NCI-H128 (cell line): ENCODE results near the gene GSTK1.

Experiments used
- DNase-seq: peaks from one replicate; lab custom pipeline; 2025; ENCODE audit not compliant: unreplicated experiment; lab: John Stamatoyannopoulos, UW

GSTK1 gene

GRCh38 chr7:143295870-143296269, 32.6 kb downstream of the GSTK1 start:
- DNase-seq, result no peak

GRCh38 chr7:143296686-143297085, 33.4 kb downstream of the GSTK1 start:
- no peak for DNase-seq

- no peak for DNase-seq
Observed at GRCh38 chr7:143299346-143299745, 36.1 kb downstream of the GSTK1 start.

- no peak for DNase-seq
Observed at GRCh38 chr7:143299840-143300239, 36.6 kb downstream of the GSTK1 start.

- DNase-seq, result no peak
Observed at GRCh38 chr7:143300959-143301935, 38.0 kb downstream of the GSTK1 start.

GRCh38 chr7:143303733-143304132, 40.5 kb downstream of the GSTK1 start:
- no peak for DNase-seq

- no peak for DNase-seq
Observed at GRCh38 chr7:143304938-143305337, 41.7 kb downstream of the GSTK1 start.

GRCh38 chr7:143305423-143306070, 42.3 kb downstream of the GSTK1 start:
- no peak for DNase-seq

- no peak for DNase-seq
Observed at GRCh38 chr7:143308632-143309031, 45.4 kb downstream of the GSTK1 start.

- no peak for DNase-seq
Observed at GRCh38 chr7:143314127-143314526, 50.9 kb downstream of the GSTK1 start.

- no peak for DNase-seq
Observed at GRCh38 chr7:143315776-143316175, 52.5 kb downstream of the GSTK1 start, which contains the start of gene CLCN1. Gene CLCN1, plus strand, starts transcription at chr7:143316111. Its CDS starts 102 bp downstream, at chr7:143316213.

- DNase-seq, result no peak
Observed at GRCh38 chr7:143316492-143316891, 53.3 kb downstream of the GSTK1 start.

- DNase-seq, result no peak
Observed at GRCh38 chr7:143318661-143319060, 55.4 kb downstream of the GSTK1 start.
